LHCN-M2 (cell line): Measurements from ENCODE around the gene RAB10. TPM values are rescaled to one million over a fixed set of nuclear protein-coding genes. Genes with fewer than 3 reads are reported as not detected.
"Not testable (repeated sequence)": the region's sequence is repeated elsewhere in the genome, so short reads cannot be mapped to it uniquely, and the experiment has no call there.

Experiments
- DNase-seq: peaks from one replicate; pipeline ENCODE4 v3.0.0-alpha.2; 2012; ENCODE audit warnings: low read depth
- total RNA-seq: library from RNA; depleted of rRNA; stranded (reverse); fragments of >200 nt; gene quantifications from 2 replicates; pipeline ENCODE4 v1.2.3, GENCODE V29; 2014

Gene RAB10
- total RNA-seq, 1 experiment from 2014 or later: 124 TPM

GRCh38 chr2:26016012-26016705 is 17.7 kb upstream of the RAB10 start:
- DNase-seq: no peak

- not testable (repeated sequence) for DNase-seq
Measured at GRCh38 chr2:26016706-26017045, 17.2 kb upstream of the RAB10 start.

GRCh38 chr2:26017464-26018183 is 16.3 kb upstream of the RAB10 start:
- DNase-seq: peak; percentile 23

- peak; percentile 97 for DNase-seq
Measured at GRCh38 chr2:26018184-26019055, 15.5 kb upstream of the RAB10 start.

- no peak for DNase-seq
Measured at GRCh38 chr2:26020231-26020640, 13.6 kb upstream of the RAB10 start.

- DNase-seq: no peak
Measured at GRCh38 chr2:26024260-26024659, 9.6 kb upstream of the RAB10 start.

- no peak for DNase-seq
Measured at GRCh38 chr2:26025509-26025908, 8.4 kb upstream of the RAB10 start.

- DNase-seq: not testable (repeated sequence)
Measured at GRCh38 chr2:26028083-26028482, 5.8 kb upstream of the RAB10 start.

GRCh38 chr2:26032586-26033269 is 1.2 kb upstream of the RAB10 start:
- not testable (repeated sequence) for DNase-seq

- DNase-seq: peak; percentile 84
Measured at GRCh38 chr2:26033270-26033817, 540 bp upstream of the RAB10 start.

- peak; percentile 19 for DNase-seq
Measured at GRCh38 chr2:26034637-26034992, 731 bp downstream of the RAB10 start.

- DNase-seq: no peak
Measured at GRCh38 chr2:26035090-26035743, 1.3 kb downstream of the RAB10 start.

GRCh38 chr2:26039603-26040323 is 5.9 kb downstream of the RAB10 start:
- DNase-seq: no peak

GRCh38 chr2:26043109-26043508 is 9.2 kb downstream of the RAB10 start:
- no peak for DNase-seq

GRCh38 chr2:26043862-26044696 is 10.2 kb downstream of the RAB10 start:
- peak; percentile 26 for DNase-seq

- no peak for DNase-seq
Measured at GRCh38 chr2:26048791-26049190, 14.9 kb downstream of the RAB10 start.

- no peak for DNase-seq
Measured at GRCh38 chr2:26049641-26050040, 15.8 kb downstream of the RAB10 start.

- DNase-seq: no peak
Measured at GRCh38 chr2:26052740-26053139, 18.9 kb downstream of the RAB10 start.

GRCh38 chr2:26054598-26055348 is 20.9 kb downstream of the RAB10 start:
- DNase-seq: no peak
